HG03571 (cell line): ENCODE data around the gene ZFHX2.

Experiments
- ATAC-seq: cut with Tn5 transposase; IDR thresholded peaks from one replicate; pipeline ENCODE4 v1.9.1; 2021; ENCODE audit not compliant: unreplicated experiment

The ZFHX2 gene

GRCh38 chr14:23561873-23562821 lies 10.6 kb upstream of the ZFHX2 start:
- ATAC-seq = no peak

- no peak for ATAC-seq
Measured at GRCh38 chr14:23561259-23561658, 9.7 kb upstream of the ZFHX2 start.

- no peak for ATAC-seq
Measured at GRCh38 chr14:23559926-23560520, 8.5 kb upstream of the ZFHX2 start.

DNA sequence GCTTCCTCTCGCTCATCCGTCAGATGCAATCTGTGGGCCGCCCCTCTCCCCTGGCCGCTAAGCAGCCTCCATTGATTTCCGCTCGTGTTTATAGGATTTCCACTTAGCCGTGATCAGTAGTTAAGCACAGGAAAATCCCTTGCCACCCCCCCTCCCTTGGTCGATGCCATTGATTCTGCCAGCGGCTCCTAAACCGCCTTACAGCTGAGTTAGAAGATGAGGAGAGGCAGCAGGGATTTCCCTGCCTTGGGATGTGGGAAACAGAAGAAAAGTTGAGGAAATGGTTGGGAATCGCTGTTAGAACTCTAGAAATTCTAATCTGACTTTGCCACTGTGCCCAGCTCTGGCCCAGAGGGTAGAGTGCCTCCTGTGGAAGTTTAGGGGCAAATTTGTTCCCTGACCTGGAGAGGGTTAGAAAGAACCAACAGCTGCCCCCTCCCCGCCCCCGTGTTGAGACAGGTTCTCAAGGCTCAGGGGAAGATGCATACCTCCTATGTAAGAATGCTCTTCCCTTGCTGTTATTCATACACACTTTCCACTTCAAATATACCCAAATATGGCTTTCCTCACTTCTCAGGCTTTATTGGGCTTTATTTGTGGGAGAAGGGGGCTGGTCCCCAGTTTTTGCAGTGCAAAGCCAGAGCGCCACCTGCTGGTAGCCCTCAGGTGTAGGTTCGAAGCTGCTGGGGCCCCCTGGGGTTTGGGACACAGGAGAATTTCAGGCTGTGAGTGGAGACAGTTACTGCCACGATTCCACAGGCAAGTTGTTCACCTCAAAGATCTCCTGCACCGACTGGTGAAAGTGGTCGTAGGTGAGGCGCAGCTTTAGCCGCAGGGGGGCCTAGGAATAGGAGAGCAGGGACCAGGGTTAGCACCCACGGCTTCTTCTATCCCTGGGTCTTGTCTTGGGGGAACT lies 7.7 kb upstream of the ZFHX2 start:
- ATAC-seq = no peak

GRCh38 chr14:23558346-23559009 lies 6.9 kb upstream of the ZFHX2 start:
- no peak for ATAC-seq

- ATAC-seq = no peak
Measured at GRCh38 chr14:23557946-23558345, 6.4 kb upstream of the ZFHX2 start.

GRCh38 chr14:23557521-23557920 lies 6.0 kb upstream of the ZFHX2 start:
- no peak for ATAC-seq

- ATAC-seq = no peak
Measured at GRCh38 chr14:23556700-23557440, 5.3 kb upstream of the ZFHX2 start.

GRCh38 chr14:23555882-23556699 lies 4.5 kb upstream of the ZFHX2 start, which contains the start of gene THTPA:
Gene THTPA, plus strand, starts transcription at chr14:23556271. Its CDS starts 487 bp downstream, at chr14:23556758.
- ATAC-seq = peak; percentile 75

GRCh38 chr14:23555533-23555881 lies 3.9 kb upstream of the ZFHX2 start:
- no peak for ATAC-seq

DNA sequence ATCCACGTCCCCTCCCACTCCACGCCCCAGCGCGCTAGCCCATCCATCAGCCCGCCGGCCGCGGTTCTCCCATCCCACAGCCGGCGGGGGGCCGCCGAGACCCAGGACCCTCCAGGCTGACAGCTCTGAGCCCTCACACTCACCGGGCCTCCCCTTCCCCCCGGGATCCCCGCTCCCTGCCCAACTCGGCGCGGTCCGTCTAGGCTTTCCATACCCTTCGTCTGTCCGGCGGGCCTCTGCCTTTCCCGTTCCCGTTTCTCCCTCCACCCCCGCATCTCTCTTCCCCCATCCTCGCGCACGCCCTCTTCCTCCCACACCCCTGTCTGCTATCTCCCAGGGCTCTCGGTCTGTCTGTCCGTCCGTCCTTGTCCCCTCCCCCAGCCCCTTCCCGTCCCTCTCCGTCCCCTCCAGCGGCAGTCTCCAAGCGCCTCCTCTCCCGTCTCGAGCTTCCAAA lies 726 bp downstream of the ZFHX2 start:
- no peak for ATAC-seq

GRCh38 chr14:23550131-23550811 lies 1.3 kb downstream of the ZFHX2 start:
- ATAC-seq = no peak

DNA sequence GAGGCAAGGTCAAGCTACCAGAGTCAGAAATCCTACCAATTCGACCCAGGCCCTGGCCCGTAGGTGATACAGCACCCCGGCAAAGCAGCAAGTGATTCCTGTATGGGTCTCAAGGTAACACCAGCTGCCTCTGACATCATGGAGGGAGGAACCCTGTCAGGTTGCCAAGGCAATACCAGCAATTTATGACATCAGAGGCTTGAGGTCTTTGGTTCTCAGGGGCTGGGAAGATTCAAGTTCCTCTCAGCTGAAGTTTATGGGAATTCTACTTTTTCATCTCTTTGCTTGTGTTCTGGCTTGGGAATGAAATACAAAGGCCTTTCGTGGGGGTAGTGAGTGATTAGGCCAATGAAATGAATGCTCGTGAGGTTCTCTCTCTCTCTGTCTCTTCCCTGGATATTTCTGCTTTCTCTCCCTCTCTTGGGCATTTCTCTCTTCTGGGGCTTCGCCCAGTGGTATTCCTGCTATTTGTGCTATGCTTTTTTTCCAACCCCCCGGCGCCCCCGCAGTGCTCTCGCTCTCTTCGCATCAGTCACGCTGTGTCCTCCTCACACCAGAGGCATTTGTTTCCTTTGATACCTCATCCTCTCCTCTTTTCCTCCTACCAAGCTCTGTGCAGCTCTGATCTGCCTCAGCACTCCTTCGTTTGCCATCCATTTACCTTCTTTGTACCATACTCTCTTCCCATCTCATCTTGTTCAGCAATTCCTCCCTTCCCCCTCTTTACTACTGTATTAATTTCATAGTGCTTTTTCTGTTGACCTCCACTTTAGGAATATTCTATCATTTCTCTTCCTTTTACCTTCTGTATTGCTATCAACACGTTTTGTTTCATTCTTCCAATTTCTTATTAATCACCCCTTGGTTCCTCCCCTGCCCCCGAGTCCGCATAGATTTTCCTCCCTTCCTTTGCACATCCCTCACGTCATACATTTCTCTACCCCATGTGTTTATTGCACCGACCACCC lies 2.9 kb downstream of the ZFHX2 start:
- ATAC-seq = no peak

GRCh38 chr14:23547924-23548323 lies 3.6 kb downstream of the ZFHX2 start:
- ATAC-seq = no peak

DNA sequence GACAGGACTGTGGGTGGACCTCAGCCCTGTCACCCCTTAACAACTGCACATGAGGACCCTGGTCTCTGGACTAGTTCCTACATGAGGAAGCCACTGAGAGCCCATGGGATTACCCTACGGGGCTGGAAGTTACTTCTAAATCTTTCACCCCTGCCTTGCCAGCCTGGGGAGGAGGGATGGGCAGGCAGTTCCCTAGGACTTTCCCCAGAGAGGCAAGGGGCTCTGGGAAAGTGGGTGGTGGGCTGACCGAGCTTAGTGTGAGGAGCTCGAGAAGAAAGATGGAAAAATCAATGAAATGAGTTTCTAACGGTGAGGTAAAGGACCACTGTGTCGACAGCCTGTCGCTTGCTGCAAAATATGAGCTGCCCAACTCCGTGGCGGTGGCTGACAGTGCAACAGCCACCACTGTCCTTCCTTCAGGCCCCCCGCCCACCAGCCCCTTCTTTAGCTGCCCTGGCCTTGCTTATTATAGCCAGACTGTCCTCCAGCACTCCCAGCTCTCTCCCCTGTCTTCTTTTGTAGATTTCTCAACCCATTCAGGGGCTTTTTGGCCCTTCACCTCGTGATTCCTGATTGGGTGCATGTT lies 5.0 kb downstream of the ZFHX2 start:
- no peak for ATAC-seq

DNA sequence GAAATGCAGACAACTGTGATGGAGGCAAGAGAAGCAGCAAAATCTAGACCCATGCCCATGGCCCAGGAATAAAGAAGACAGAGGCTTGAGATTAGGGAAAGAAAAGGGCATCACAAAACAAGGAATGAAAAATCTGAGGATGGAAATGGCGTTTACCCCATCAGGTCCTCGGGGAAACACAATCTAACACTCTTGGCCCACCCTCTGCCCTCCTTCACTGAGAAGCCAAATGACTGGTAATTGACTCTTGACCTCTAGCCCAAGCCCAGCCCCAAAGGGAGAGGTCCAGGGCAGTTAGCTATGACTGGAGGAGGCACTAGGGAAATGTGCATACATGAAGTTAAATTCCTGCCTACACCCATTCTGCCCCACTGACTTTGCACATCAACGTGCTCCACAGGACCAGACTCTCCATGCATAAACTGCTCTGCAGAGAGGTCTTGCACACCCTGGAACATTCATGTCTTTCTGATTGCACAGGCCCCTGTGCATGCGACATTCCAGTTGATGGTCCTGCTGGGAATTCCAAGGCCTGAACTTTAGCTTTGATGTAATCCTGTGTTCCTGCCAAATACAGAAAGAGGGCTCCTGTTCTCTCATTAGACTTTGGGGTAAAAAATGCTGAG lies 5.7 kb downstream of the ZFHX2 start:
- no peak for ATAC-seq
